T1000 (cell line): ENCODE results near the gene SPDYC.
"Not testable (repeated sequence)": the region's sequence is repeated elsewhere in the genome, so short reads cannot be mapped to it uniquely, and the experiment has no call there.

ENCODE experiments used
- DNase-seq: peaks from one replicate; lab custom pipeline; 2025; ENCODE audit warnings: mixed read lengths; lab: John Stamatoyannopoulos, UW

Gene SPDYC

DNA sequence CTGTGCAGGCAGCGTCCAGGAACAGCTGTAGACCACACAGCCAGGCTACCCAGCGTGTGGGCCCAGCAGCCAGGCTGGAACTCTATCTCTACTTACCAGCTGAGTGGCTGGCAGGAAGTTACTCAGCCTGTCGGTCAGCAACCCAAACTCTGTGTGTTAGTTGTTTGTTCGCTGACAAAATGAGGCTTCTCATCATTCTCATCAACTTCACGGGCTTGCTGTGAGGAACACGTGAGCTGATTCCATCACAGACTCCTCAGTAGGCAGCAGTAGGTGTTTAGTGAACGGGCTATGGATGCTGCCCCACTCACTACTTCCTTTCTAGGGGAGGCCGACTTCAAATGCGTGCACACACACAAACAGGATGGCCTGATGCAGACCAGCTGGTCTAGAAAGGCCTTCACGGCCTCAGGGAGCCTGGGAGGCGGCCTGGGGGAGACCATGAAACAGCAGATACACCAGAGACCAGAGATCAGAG, 830 bp upstream of the SPDYC start:
- DNase-seq = no peak

DNA sequence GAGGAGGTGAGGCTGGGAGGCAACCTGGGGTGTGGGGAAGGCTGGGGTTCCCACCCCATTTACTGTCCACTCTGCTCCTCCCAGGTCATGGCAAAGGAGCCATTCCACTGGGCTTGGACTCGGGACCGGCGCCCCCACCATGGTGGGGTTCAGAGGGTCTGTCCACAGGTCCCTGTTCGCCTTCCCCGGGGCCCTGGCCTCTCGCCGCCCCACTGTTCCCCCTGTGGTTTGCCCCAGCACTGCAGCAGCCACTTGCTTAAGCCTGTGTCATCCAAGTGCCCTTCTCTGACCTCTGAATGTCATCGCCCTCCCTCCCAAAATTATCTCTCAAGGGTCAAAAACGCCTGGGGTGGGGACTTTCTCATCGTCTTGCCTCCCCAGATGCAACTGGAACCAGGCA, 2.6 kb downstream of the SPDYC start:
- DNase-seq = no peak

DNA sequence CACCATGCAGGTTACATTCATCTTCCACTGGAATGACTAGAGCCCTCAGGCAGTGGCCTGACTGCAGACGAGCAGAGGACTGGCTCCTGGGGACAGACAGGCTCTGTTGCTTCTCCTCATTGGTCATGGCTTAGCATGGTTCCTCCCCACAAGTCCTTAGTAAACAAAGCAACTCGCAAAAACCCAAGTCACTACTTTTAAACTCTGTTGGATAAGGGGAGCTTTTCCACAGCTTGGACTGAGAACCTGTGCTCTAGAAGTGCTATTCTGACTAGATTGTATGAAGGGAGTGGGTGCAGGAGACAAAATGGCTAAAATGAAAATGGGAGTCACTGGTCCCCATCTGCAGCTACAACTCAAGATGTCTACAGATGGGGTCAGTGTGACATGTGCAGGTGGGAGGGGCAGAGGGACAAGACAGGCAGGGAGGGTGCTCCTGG, 4.6 kb downstream of the SPDYC start:
- not testable (repeated sequence) for DNase-seq

DNA sequence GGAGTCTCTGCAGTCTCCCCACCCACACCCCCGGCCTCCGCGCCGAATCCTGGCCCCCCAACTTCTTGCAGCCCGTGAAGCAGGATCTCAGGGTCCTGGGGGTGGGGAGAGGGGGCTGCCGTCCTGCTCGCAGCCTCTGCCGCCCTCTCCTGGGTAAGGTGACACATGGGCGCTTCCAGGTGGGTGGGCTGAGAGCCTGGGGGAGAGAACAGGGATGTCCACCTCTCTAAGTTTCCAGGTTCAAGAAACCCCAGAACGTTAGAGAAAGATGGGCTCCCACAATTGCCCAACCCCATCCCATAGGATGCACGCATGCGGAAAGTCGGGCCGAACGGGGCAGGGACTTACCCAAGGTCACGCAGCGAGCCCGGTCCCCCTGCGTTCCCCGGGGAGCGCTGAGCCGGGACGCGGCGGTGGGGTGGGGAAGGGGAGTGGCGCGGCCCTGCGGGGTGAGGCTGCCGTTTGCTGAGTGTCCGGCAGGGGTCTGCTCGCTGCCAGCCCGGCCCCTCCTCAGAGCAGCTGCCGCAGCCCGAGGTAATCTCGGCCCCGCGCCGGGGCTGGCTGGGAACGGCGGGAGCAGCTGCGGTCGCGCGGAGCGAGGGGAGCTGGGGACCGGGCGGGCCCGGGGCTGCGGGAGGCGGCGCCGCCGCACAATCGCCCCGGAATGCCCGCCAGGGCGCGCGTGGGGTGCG, 11.0 kb downstream of the SPDYC start:
- DNase-seq = peak; percentile 63

DNA sequence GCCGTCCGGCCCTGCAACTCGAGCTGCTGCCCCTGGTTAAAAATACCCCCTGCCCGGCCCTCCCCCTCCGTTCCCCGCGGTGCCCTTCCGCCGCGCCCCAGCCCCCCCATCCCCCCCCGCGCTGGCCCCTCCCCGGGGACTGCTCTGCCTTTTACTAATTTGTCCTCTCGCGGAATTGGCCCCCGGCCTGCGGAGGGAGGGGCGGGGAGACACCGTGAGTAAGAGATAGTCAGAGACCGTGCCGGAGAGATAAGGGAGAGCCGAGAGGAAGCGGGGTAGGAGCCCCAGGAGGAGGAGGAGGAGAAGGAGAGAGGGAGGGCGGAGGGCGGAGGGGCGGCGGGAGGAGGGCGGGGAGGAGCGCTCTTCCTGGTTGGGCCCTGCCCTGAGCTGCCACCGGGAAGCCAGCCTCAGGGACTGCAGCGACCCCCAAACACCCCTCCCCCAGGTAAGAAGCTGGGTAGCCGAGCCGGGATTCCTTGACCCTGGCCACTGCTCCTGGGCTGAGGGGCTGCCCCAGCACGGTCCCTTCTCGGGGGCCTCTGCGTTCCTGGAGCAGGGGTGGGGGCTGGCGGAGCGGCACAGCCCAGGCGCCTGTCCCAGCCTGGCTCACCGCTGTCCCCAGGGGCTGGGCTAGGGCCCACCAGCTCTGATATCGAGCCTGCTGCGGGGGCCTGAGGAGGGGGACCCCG, 11.7 kb downstream of the SPDYC start, which contains the start of gene CAPN1:
TSS of gene CAPN1 (plus strand) at position 360 of the 689 bp plus-strand sequence. CDS start 774 bp downstream, outside the sequence.
- peak; percentile 84 for DNase-seq

DNA sequence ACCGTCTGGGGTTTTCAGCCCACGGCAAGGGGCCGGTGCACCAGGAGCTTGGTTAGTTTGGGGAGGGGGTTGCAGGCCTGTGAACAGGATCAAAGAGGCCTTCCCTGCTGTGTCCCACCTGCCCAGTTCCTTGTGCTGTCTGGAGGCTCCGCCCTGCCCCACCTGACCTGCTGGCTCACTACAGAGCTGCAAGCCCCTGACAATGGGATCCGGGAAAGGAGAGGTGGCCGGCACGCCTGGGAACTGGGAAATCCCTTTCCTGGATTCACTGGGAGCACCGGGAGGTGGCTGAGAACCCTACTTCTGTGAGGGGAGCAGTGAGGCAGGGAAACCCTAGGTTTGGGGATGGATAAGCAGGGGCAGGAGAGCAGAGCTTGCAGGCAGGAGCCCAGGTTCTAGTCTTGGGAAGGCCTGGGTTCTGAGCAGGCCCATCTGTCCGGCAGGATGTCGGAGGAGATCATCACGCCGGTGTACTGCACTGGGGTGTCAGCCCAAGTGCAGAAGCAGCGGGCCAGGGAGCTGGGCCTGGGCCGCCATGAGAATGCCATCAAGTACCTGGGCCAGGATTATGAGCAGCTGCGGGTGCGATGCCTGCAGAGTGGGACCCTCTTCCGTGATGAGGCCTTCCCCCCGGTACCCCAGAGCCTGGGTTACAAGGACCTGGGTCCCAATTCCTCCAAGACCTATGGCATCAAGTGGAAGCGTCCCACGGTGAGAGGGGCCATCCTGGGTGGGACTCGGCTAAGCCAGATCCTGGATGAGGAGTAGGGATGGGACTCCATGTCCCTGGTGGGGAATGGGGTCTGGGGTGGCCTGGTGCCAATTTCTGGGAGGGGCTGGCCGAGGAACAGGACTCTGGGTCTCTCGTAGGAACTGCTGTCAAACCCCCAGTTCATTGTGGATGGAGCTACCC, 12.5 kb downstream of the SPDYC start:
- DNase-seq = no peak

DNA sequence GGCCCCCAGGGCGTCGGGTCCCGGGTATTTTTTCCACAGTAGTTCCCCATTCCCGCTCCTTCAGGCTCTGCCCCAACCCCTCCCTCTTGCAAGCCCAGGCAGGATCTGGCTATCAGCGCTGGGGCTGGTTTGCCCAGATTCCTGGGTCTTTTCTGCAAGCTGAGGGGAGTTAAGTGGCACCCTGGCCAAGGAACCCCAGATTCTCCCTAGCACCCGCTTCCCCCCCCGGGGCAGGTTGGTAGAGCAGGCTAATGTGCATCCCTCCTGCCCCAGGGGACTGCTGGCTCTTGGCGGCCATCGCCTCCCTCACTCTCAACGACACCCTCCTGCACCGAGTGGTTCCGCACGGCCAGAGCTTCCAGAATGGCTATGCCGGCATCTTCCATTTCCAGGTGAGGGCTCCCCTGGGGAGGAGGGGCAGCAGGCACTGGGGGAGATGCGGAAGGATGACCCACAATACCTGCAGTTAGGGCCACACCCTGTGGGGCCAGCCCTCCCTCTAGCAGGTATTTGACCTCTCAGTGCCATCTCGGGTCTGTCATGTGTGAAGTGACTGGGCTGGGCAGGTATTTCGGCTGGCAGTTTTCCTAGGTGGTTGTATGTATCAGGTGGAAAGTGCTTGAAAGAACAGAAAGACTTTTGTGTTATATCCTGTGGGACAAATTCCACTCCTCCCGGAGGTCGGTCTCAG, 13.3 kb downstream of the SPDYC start:
- DNase-seq = no peak

DNA sequence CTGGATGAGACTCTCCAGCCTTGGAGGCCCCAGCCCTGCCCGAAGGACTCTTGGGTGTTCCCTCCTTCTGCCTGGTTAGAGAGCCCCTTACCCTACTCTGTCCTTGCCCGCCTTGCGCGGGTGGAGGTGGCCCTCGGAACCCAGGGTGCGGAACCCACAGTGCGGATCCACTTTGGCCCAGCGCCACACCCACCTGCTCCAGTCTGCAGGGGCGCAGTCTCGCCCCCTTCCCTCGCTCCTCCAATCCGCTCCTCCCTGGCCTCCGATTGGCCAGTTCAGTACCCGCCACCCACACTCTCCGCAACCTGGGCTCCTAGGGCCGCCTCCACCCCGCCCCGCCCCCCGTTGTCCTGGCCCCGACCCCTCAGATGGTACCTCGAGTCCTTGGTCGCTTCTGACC, 14.1 kb downstream of the SPDYC start:
- no peak for DNase-seq

DNA sequence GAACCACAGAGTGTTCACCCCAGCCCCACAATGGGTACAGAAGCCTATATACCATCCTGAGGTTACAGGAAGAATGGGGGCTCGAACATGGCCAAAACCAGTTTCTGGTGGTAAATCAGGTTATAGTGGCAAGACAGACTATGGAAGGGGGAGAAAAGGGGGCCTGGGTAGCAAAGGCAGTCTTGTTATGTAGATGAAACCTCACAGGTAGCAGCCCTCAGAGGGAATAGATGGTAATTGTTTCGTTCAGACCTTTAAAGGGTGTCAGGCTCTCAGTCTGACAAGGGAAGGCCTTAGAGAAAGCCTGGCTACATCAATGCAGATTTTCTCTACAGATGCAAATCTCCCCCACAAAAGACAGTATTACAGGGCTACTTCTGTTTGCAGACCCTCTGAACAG, 15.1 kb downstream of the SPDYC start:
- DNase-seq = no peak

DNA sequence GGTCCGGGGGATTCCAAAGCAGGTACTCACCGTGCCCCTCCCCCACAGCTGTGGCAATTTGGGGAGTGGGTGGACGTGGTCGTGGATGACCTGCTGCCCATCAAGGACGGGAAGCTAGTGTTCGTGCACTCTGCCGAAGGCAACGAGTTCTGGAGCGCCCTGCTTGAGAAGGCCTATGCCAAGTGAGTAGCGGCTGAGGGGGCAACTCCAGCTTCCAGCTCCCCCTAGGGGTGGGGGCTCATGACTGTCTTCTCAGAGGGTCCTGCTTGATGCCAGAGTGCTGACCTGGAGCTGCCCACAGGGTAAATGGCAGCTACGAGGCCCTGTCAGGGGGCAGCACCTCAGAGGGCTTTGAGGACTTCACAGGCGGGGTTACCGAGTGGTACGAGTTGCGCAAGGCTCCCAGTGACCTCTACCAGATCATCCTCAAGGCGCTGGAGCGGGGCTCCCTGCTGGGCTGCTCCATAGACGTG, 15.9 kb downstream of the SPDYC start:
- no peak for DNase-seq

DNA sequence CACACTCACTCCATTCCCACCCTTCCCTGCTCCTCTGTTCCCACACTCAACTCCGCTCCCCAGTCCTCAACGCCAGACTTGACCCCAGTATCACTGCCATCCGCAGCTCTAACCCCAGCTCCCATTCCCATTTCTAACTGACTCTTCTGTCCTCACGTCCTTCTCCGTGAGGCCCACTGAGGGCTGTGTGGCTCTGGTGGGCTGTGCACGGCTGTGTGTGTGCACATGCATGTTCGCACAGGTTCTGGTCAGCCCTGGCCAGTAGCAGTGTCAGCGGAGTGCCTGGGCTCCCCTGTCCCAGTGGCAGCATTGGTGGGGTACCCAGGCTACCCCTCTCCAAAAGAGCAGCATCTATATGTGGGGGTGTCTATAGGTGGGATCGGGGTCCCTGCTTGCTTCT, 16.7 kb downstream of the SPDYC start:
- DNase-seq = no peak

DNA sequence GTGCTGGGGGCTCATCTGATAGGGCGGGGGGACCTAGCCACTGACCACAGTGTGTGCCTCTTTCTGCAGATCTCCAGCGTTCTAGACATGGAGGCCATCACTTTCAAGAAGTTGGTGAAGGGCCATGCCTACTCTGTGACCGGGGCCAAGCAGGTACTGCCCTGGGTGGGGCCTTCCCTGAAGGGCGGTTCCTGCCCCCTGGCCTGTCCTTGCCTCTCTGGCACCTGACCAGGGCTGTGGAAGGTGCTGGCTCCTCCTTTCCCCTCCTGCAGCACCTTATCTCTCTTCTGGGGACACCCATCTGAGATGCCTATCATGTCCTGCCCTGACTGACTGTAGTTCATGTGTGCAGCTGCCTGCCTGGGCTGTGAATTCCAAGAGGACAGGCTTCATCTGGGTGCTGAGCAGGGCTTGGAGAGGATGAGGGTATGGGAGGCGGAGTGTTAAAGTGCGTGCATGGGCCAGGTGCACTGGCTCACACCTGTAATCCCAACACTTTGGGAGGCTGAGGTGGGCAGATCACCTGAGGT, 17.2 kb downstream of the SPDYC start:
- DNase-seq = no peak

DNA sequence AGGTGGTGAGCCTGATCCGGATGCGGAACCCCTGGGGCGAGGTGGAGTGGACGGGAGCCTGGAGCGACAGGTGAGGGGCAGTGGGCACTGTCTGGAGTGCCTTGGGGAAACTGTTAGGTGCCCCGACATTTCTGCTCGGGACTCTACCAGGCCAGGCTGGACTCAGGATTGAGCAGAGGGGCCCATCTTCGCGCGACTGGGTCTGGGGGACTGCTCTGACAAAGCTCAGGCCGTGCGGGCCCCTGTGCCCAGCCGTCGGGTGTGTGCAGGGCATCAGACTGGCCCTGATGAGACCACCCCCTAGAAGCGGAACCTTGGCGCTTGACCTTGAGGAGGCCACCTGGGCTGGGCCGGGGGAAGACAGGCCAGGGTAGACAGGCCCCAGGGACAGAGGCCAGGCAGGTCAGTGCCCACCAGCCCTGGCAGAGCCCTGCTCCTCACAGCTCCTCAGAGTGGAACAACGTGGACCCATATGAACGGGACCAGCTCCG, 18.0 kb downstream of the SPDYC start:
- no peak for DNase-seq

DNA sequence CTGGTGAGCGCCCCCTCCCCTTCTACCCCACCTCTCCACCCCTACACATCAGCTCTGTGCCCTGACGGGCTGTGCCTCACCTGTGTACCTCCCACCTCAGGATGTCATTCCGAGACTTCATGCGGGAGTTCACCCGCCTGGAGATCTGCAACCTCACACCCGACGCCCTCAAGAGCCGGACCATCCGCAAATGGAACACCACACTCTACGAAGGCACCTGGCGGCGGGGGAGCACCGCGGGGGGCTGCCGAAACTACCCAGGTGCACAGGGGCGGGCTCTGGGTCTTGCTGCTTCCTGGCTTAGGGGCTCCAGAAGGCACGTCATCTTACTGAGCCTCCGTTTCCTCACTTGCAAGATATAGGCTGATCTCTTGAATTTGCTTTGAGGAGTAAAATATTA, 18.5 kb downstream of the SPDYC start:
- no peak for DNase-seq

DNA sequence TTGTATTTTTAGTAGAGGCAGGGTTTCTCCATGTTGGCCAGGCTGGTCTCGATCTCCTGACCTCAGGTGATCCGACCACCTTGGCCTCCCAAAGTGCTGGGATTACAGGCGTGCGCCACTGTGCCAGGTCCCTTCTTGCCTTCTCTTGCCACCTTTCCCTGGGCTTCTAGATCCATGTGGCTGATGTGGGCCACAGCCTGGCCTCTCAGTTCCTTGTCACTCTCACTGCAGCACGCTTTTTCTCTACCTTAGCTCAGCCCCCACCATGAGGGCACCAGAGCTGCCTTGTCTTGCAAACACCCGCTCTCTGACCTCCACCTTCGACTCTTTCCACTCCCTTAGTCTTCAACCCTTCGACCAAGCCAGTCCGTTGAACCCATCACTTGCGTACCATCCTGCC, 19.2 kb downstream of the SPDYC start:
- DNase-seq = no peak

DNA sequence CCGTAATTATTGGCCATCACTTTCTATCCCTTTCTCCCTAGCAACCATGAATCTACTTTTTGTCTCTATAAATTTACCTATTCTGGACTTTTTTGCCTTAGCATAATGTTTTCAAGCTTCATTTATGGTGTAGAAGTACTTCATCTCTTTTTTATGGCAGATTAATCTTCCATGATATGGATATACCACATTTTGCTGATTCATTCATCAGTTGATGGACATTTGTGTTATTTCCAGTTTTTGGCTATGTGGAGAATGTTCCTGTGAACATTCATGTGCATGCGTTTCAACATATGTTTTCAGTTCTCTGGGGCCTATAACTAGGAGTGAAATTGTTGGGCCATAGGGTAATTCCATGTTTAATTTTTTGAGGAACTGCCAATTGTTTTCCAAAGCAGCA, 24.5 kb downstream of the SPDYC start:
- DNase-seq = no peak

DNA sequence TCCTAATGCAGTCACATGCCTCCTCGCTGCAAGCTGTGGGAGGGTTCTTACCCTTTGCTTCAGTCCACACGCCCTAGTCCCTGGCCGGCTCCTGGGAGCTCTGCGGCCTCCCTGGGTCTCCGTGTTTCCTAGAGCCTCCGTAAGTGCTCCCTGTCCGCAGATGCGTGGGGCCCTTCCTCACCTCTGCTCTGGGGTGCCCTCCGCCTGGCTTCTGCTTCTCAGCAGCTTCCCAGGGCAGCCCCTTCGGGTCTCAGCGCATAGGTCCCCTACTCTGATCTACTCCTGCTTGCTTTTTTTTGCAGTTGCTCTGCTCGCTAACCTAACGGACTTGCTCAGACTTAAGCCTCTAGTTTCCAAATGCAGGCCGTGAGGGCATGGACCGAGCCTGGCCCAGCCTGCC, 34.1 kb downstream of the SPDYC start:
- DNase-seq = no peak

DNA sequence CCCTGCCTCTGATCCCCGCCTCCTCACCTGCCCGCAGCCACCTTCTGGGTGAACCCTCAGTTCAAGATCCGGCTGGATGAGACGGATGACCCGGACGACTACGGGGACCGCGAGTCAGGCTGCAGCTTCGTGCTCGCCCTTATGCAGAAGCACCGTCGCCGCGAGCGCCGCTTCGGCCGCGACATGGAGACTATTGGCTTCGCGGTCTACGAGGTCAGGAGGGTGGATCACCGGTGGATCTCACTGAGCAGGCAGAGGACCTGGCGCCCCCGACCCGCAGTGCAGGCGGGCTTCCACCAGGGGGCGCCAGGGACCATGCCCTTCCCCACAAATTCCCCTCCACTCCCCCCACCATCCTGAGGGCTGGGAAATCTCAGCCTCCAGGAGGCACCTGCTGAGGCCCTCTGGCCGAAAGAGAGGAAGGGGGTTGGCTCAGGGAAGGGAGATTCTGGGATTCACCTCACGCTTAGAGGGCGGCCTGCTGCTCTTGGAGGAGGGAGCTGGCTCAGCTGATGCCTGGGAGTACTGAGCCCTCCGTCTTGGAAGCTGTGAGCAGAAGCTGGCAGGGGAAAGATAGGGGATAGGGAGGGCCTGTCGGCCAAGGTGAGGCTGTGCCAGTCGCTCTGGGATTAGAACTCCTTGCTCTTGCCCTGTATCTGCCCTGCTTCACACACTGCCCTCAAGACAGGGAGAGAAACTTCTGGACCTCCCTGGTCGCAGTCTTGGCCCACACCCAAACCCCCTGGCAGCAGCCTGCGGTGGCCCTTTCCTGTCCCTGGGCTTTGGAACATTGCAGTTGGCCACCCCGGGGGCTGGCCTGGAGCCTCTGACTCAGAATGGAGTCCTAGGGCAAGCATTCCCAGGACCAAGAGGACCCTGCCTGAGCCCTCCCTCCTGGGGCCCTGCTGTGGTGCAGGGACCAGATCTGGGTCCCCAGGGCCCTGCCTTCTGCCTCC, 34.9 kb downstream of the SPDYC start:
- DNase-seq = peak; percentile 37

DNA sequence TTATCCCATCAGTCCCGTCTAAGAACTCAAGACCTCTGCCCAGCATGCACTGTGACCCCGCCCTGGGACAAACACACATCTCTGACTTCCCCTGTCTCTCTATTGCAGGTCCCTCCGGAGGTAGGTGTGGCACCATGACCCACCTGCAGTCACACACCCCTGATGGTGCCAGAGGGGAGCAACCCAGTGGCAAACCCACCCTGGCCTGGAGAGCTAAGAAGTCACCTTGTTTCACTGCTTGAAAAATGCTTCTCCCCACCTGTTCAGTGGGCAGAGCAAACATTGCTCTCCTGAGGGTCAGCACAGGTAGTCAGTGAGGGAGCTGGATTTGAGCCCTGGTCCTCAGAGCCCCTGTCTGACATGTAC, 35.6 kb downstream of the SPDYC start:
- no peak for DNase-seq

DNA sequence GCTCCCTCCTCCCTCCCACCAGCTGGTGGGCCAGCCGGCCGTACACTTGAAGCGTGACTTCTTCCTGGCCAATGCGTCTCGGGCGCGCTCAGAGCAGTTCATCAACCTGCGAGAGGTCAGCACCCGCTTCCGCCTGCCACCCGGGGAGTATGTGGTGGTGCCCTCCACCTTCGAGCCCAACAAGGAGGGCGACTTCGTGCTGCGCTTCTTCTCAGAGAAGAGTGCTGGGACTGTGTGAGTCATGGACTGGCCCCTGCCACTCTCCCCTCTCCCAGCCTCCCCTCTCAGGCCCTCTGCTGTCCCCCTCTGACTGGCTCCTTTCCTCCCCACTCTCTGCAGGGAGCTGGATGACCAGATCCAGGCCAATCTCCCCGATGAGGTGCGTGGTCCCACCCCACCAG, 36.4 kb downstream of the SPDYC start:
- no peak for DNase-seq
